HCEC 1CT (cell line): ENCODE data around the gene ADCY2.

Experiments used
- DNase-seq: peaks from one replicate; pipeline ENCODE4 v3.0.0-alpha.2; 2017

ADCY2 gene

GRCh38 chr5:7395947-7396712 is at the start of gene ADCY2:
Gene ADCY2, plus strand, starts transcription at chr5:7396138. Its CDS starts 159 bp downstream, at chr5:7396297.
- no peak for DNase-seq

GRCh38 chr5:7347377-7347776 is 48.6 kb upstream of the ADCY2 start:
- no peak for DNase-seq

- no peak for DNase-seq
Measured at GRCh38 chr5:7348168-7348854, 47.6 kb upstream of the ADCY2 start.

- no peak for DNase-seq
Measured at GRCh38 chr5:7361593-7361992, 34.3 kb upstream of the ADCY2 start.

GRCh38 chr5:7363067-7363677 is 32.8 kb upstream of the ADCY2 start:
- DNase-seq, result no peak

- no peak for DNase-seq
Measured at GRCh38 chr5:7364226-7364875, 31.6 kb upstream of the ADCY2 start.

- DNase-seq, result no peak
Measured at GRCh38 chr5:7367780-7368179, 28.2 kb upstream of the ADCY2 start.

GRCh38 chr5:7372399-7372798 is 23.5 kb upstream of the ADCY2 start:
- DNase-seq, result no peak

- DNase-seq, result no peak
Measured at GRCh38 chr5:7374186-7374585, 21.8 kb upstream of the ADCY2 start.

- no peak for DNase-seq
Measured at GRCh38 chr5:7375457-7375856, 20.5 kb upstream of the ADCY2 start.

GRCh38 chr5:7376871-7377270 is 19.1 kb upstream of the ADCY2 start:
- no peak for DNase-seq

GRCh38 chr5:7377761-7378160 is 18.2 kb upstream of the ADCY2 start:
- no peak for DNase-seq

- DNase-seq, result no peak
Measured at GRCh38 chr5:7382588-7382987, 13.3 kb upstream of the ADCY2 start.

GRCh38 chr5:7385681-7386080 is 10.3 kb upstream of the ADCY2 start:
- DNase-seq, result no peak

GRCh38 chr5:7388553-7388952 is 7.4 kb upstream of the ADCY2 start:
- no peak for DNase-seq

- DNase-seq, result no peak
Measured at GRCh38 chr5:7391215-7391614, 4.7 kb upstream of the ADCY2 start.

- DNase-seq, result no peak
Measured at GRCh38 chr5:7391814-7392692, 3.9 kb upstream of the ADCY2 start.

GRCh38 chr5:7392693-7393024 is 3.3 kb upstream of the ADCY2 start:
- DNase-seq, result no peak

GRCh38 chr5:7393921-7394799 is 1.8 kb upstream of the ADCY2 start:
- DNase-seq, result no peak

- DNase-seq, result no peak
Measured at GRCh38 chr5:7394889-7395431, 978 bp upstream of the ADCY2 start.

GRCh38 chr5:7395432-7395946 is 449 bp upstream of the ADCY2 start:
- no peak for DNase-seq
